Activated CD8-positive, alpha-beta memory T cell treated with anti-CD3 and anti-CD28 coated beads for 1 hour (primary cell): Measurements from ENCODE around the gene ZCCHC14.
"Not testable (repeated sequence)": the region's sequence is repeated elsewhere in the genome, so short reads cannot be mapped to it uniquely, and the experiment has no call there.

ENCODE experiments used
- DNase-seq, 2 donors: peaks; one replicate each; pipeline ENCODE4 v3.0.0-alpha.2; 2020; ENCODE audit warnings: low read depth in 1 of 2; ENCODE audit errors: extremely low read depth in 1 of 2

Gene ZCCHC14

GRCh38 chr16:87482266-87482665 is 10.6 kb downstream of the ZCCHC14 start:
- DNase-seq, result no peak

GRCh38 chr16:87481711-87482110 is 11.1 kb downstream of the ZCCHC14 start:
- DNase-seq, result not testable (repeated sequence)

GRCh38 chr16:87477209-87477981 is 15.4 kb downstream of the ZCCHC14 start:
- not testable (repeated sequence) for DNase-seq

- no peak for DNase-seq
Measured at GRCh38 chr16:87474566-87474996, 18.2 kb downstream of the ZCCHC14 start.

GRCh38 chr16:87474017-87474416 is 18.8 kb downstream of the ZCCHC14 start:
- DNase-seq, result no peak

- DNase-seq, result no peak
Measured at GRCh38 chr16:87472935-87473334, 19.9 kb downstream of the ZCCHC14 start.

- DNase-seq, result no peak
Measured at GRCh38 chr16:87472142-87472778, 20.6 kb downstream of the ZCCHC14 start.

- DNase-seq, result no peak
Measured at GRCh38 chr16:87471278-87472141, 21.3 kb downstream of the ZCCHC14 start.

GRCh38 chr16:87470332-87470731 is 22.5 kb downstream of the ZCCHC14 start:
- no peak for DNase-seq

- DNase-seq, result no peak
Measured at GRCh38 chr16:87469169-87469568, 23.7 kb downstream of the ZCCHC14 start.

GRCh38 chr16:87468550-87468949 is 24.3 kb downstream of the ZCCHC14 start:
- no peak for DNase-seq

GRCh38 chr16:87466975-87467501 is 25.8 kb downstream of the ZCCHC14 start:
- DNase-seq, result no peak

- no peak for DNase-seq
Measured at GRCh38 chr16:87465879-87466278, 26.9 kb downstream of the ZCCHC14 start.

GRCh38 chr16:87465306-87465705 is 27.5 kb downstream of the ZCCHC14 start:
- DNase-seq, result no peak

GRCh38 chr16:87464691-87465300 is 28.0 kb downstream of the ZCCHC14 start:
- no peak for DNase-seq

- no peak for DNase-seq
Measured at GRCh38 chr16:87463722-87464690, 28.8 kb downstream of the ZCCHC14 start.

- no peak for DNase-seq
Measured at GRCh38 chr16:87461466-87461991, 31.3 kb downstream of the ZCCHC14 start.

GRCh38 chr16:87460936-87461335 is 31.9 kb downstream of the ZCCHC14 start:
- DNase-seq, result no peak

GRCh38 chr16:87459833-87460232 is 33.0 kb downstream of the ZCCHC14 start:
- no peak for DNase-seq
